Adrenal gland (tissue), 5 donors: ENCODE results near the gene RNASE1.

Experiments
- POLR2A ChIP-seq, 2 donors: fragments of 450-650 bp; IDR thresholded peaks; one replicate each; pipeline ENCODE4 v1.6.1; 2017; ENCODE audit warnings: antibody characterized with exemption in 2 of 2, mild to moderate bottlenecking in 2 of 2, moderate library complexity in 1 of 2
- TF ChIP-seq, protein P1 (sequence below), 6 experiments: fragments of 450-650 bp in 4 of 6; fragments of 200-600 bp in 2 of 6; sonication (generic) in 1 of 6; IDR thresholded peaks; 1 replicate in 5 of 6; 2 replicates in 1 of 6; pipeline versions ENCODE4 v1.5.1 to v1.8.0; 2016 to 2021; ENCODE audit warnings: antibody characterized with exemption in 6 of 6, mild to moderate bottlenecking in 2 of 6, moderate library complexity in 1 of 6
- donor health status: DM: no; HTN: no; CAD: no.

DNA sequence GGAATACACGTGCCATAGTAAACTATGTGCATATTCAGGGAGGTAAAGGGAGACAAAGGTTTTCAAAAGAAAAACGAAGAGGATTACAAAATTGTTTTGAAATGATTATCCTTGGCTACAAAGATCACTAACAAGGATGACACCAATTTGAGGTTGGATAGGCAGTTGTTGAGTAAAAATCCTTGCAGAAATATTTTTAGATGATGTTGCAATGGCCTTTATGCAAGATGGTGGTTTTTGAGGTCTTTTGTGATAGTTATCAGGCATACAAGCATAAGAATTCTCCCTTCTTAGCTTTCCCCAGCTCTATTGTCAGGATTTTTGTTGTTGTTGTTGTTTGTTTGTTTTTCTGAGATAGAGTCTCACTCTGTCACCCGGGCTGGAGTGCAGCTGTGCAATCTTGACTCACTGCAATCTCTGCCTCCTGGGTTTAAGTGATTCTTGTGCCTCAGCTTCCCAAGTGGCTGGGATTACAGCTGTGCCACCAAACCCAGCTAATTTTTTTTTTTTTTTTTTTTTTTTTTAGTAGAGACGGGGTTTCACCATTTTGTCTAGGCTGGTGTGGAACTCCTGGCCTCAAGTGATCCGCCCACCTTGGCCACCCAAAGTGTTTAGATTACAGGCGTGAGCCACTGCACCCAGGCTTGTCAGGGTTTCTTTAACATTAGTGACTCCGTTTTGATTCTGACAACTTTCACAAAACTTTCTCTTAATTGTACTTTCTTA lies 7.8 kb downstream of the RNASE1 start:
- no peak for TF ChIP-seq POLR2A (IDR thresholded peaks at IDR 0.05)
- TF ChIP-seq, protein P1, sequence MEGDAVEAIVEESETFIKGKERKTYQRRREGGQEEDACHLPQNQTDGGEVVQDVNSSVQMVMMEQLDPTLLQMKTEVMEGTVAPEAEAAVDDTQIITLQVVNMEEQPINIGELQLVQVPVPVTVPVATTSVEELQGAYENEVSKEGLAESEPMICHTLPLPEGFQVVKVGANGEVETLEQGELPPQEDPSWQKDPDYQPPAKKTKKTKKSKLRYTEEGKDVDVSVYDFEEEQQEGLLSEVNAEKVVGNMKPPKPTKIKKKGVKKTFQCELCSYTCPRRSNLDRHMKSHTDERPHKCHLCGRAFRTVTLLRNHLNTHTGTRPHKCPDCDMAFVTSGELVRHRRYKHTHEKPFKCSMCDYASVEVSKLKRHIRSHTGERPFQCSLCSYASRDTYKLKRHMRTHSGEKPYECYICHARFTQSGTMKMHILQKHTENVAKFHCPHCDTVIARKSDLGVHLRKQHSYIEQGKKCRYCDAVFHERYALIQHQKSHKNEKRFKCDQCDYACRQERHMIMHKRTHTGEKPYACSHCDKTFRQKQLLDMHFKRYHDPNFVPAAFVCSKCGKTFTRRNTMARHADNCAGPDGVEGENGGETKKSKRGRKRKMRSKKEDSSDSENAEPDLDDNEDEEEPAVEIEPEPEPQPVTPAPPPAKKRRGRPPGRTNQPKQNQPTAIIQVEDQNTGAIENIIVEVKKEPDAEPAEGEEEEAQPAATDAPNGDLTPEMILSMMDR (IDR thresholded peaks at IDR 0.05) = no peak
